PC-9 (cell line): ENCODE data around the gene PLCD3. TPM values are rescaled to one million over a fixed set of nuclear protein-coding genes. Genes with fewer than 3 reads are reported as not detected.

Experiments used
- BruUV-seq: library from RNA; stranded (reverse); fragments of 400-500 nt; replicated peaks from 2 replicates; lab custom pipeline; 2021; lab: Mats Ljungman, UMichigan
- CTCF ChIA-PET: fragments of 300-600 bp; sonication (Branson Sonifier 250); formaldehyde crosslinking; loops from one replicate; lab custom pipeline; 2022; ENCODE audit warnings: antibody characterized with exemption; lab: Charles Lee
- POLR2A ChIA-PET: fragments of 300-600 bp; sonication (Branson Sonifier 250); formaldehyde crosslinking; loops from one replicate; lab custom pipeline; 2022; ENCODE audit warnings: antibody characterized with exemption; ENCODE audit not compliant: unreplicated experiment; lab: Charles Lee
- DNase-seq, 2 experiments: peaks; one replicate each; pipeline versions ENCODE4 v3.0.0 to v3.0.0-alpha.2; 2015 to 2022; ENCODE audit warnings: mixed read lengths in 1 of 2
- H2AFZ ChIP-seq: fragments of 200-600 bp; sonication (generic); 2 replicates; pipeline ENCODE4 v1.8.1; 2017; ENCODE audit warnings: antibody characterized with exemption
- H3F3A ChIP-seq: fragments of 200-600 bp; sonication (generic); 2 replicates; pipeline ENCODE4 v1.8.1; 2017; ENCODE audit warnings: antibody characterized with exemption, mild to moderate bottlenecking, low read depth; ENCODE audit not compliant: insufficient read depth
- H3K27ac ChIP-seq: fragments of 200-600 bp; sonication (generic); 2 replicates; pipeline ENCODE4 v1.6.1; 2016; ENCODE audit warnings: mixed run types
- H3K27me3 ChIP-seq: fragments of 200-600 bp; sonication (generic); 2 replicates; pipeline ENCODE4 v1.6.1; 2016; ENCODE audit warnings: low read depth, mixed run types; ENCODE audit not compliant: insufficient read depth
- H3K36me3 ChIP-seq: fragments of 200-600 bp; sonication (generic); 2 replicates; pipeline ENCODE4 v1.6.1; 2016; ENCODE audit warnings: low read depth, mixed run types
- H3K4me1 ChIP-seq: fragments of 200-600 bp; sonication (generic); replicated peaks from 2 replicates; pipeline ENCODE4 v1.6.1; 2016; ENCODE audit warnings: mixed run types; ENCODE audit not compliant: insufficient read depth
- H3K4me2 ChIP-seq: fragments of 200-600 bp; sonication (generic); 2 replicates; pipeline ENCODE4 v1.6.1; 2017; ENCODE audit warnings: mixed run types
- H3K4me3 ChIP-seq: fragments of 200-600 bp; sonication (generic); 2 replicates; pipeline ENCODE4 v1.6.1; 2016; ENCODE audit warnings: mixed run types
- H3K79me2 ChIP-seq: fragments of 200-600 bp; sonication (generic); 2 replicates; pipeline ENCODE4 v1.6.1; 2017; ENCODE audit warnings: low read depth, mixed run types
- H3K9me2 ChIP-seq: fragments of 200-600 bp; sonication (generic); 2 replicates; pipeline ENCODE4 v1.8.1; 2017; ENCODE audit warnings: mild to moderate bottlenecking; ENCODE audit not compliant: insufficient read depth
- H3K9me3 ChIP-seq: fragments of 200-600 bp; sonication (generic); 2 replicates; pipeline ENCODE4 v1.8.1; 2016; ENCODE audit warnings: low read depth; ENCODE audit not compliant: insufficient read depth
- H4K20me1 ChIP-seq: fragments of 200-600 bp; sonication (generic); 2 replicates; pipeline ENCODE4 v1.8.1; 2017; ENCODE audit not compliant: insufficient read depth
- CTCF ChIP-seq: fragments of 200-600 bp; sonication (generic); conservative IDR thresholded peaks from 2 replicates; pipeline ENCODE4 v1.6.1; 2017; ENCODE audit warnings: mixed run types, antibody characterized with exemption, mild to moderate bottlenecking, moderate library complexity
- EZH2 ChIP-seq: fragments of 200-600 bp; sonication (generic); IDR thresholded peaks from 2 replicates; pipeline ENCODE4 v1.8.0; 2017; ENCODE audit warnings: antibody characterized with exemption, low read depth
- intact Hi-C: fragments of 100-400 bp; cut with micrococcal nuclease; formaldehyde crosslinking; loops from one replicate; pipeline ENCODE4 v1.10.0; 2022; ENCODE audit not compliant: unreplicated experiment
- total RNA-seq: library from RNA; stranded (reverse); gene quantifications from 2 replicates; pipeline ENCODE4 v1.2.3, GENCODE V29; 2021

PLCD3 gene
- total RNA-seq, 1 experiment from 2014 or later: 92.4 TPM

GRCh38 chr17:45119964-45120363, 12.4 kb downstream of the PLCD3 start:
- TF ChIP-seq CTCF (no peak), EZH2 (no peak)
- CTCF ChIA-PET: no interaction called here
- intact Hi-C loops: no loop called here

GRCh38 chr17:45118691-45119090, 13.6 kb downstream of the PLCD3 start:
- Histone ChIP-seq H3K9me3 (no peaks in the 10 kb centered on the region), H3K79me2 (peaks cover 5% of the 10 kb centered on the region; the same call in 1 of the 2 replicates), H3K4me2 (no peak overlapping the region), H4K20me1 (no peaks in the 10 kb centered on the region), H3K9me2 (no peaks in the 10 kb centered on the region), H3F3A (peaks cover 12% of the 10 kb centered on the region; the same call in 1 of the 2 replicates), H3K27me3 (no peaks in the 10 kb centered on the region), H3K4me3 (no peak overlapping the region), H3K27ac (no peak overlapping the region), H2AFZ (no peak overlapping the region), H3K36me3 (no peaks in the 10 kb centered on the region), H3K4me1 (peaks cover 18% of the 10 kb centered on the region)
- CTCF ChIA-PET: interaction anchor here (1.6 kb wide), 1 partner anchor 10 kb away, joined by 3 read pairs; no protein-coding TSS in a partner anchor
- POLR2A ChIA-PET: no interaction called here
- DNase-seq: no peak
- intact Hi-C loops: no loop called here
- no peak for TF ChIP-seq EZH2
- TF ChIP-seq CTCF: no peak
- no TSS peak for BruUV-seq

More at GRCh38 chr17:45119964-45120363, 12.4 kb downstream of the PLCD3 start:
- Histone ChIP-seq H3K27me3 (no peaks in the 10 kb centered on the region), H3K4me2 (no peak overlapping the region), H3K36me3 (no peaks in the 10 kb centered on the region), H4K20me1 (no peaks in the 10 kb centered on the region), H3K27ac (no peak overlapping the region), H3K9me2 (no peaks in the 10 kb centered on the region), H3K4me3 (no peak overlapping the region), H3K79me2 (peaks cover 7% of the 10 kb centered on the region; the same call in 1 of the 2 replicates), H3K4me1 (peaks cover 30% of the 10 kb centered on the region), H3K9me3 (no peaks in the 10 kb centered on the region), H3F3A (peaks cover 21% of the 10 kb centered on the region), H2AFZ (no peak overlapping the region)
- DNase-seq: no peak
- no TSS peak for BruUV-seq
- POLR2A ChIA-PET: no interaction called here

- H3K4me2 ChIP-seq: no peak overlapping the region
- no peaks in the 10 kb centered on the region for H4K20me1 ChIP-seq
- no peaks in the 10 kb centered on the region for H3K27me3 ChIP-seq
- BruUV-seq: no TSS peak
- ChIA-PET CTCF (interaction anchor here (1.6 kb wide), 1 partner anchor 9 kb away, joined by 3 read pairs; no protein-coding TSS in a partner anchor), POLR2A (no interaction called here)
- H2AFZ ChIP-seq: no peak overlapping the region
- intact Hi-C loops: no loop called here
- TF ChIP-seq CTCF: no peak
- no peak for TF ChIP-seq EZH2
- H3K79me2 ChIP-seq: no peaks in the 10 kb centered on the region
- peaks cover 11% of the 10 kb centered on the region for H3K4me1 ChIP-seq
- peaks cover 6% of the 10 kb centered on the region; the same call in 1 of the 2 replicates for H3F3A ChIP-seq
- no peaks in the 10 kb centered on the region for H3K9me3 ChIP-seq
- H3K36me3 ChIP-seq: no peaks in the 10 kb centered on the region
- no peak for DNase-seq
- no peak overlapping the region for H3K4me3 ChIP-seq
- no peak overlapping the region for H3K27ac ChIP-seq
- H3K9me2 ChIP-seq: no peaks in the 10 kb centered on the region
These were observed 14.3 kb downstream of the PLCD3 start for GRCh38 chr17:45117848-45118646.
